Calu3 (cell line): Measurements from ENCODE around the gene ADGRF4. TPM values are rescaled to one million over a fixed set of nuclear protein-coding genes. Genes with fewer than 3 reads are reported as not detected.
A peak's percentile ranks its signal among the peaks of the same experiment; 100 is the strongest.

Experiments
- BruUV-seq: library from RNA; stranded (reverse); fragments of 400-500 nt; replicated peaks from 2 replicates; lab custom pipeline; 2021; lab: Mats Ljungman, UMichigan
- CTCF ChIA-PET: fragments of 300-600 bp; sonication (Branson Sonifier 250); formaldehyde crosslinking; loops from one replicate; lab custom pipeline; 2022; ENCODE audit warnings: antibody characterized with exemption; lab: Charles Lee
- DNase-seq: peaks from one replicate; pipeline ENCODE4 v3.0.0; 2022
- H3K27ac Mint-ChIP-seq: one replicate; pipeline ENCODE4 v1.8.0; 2022; ENCODE audit warnings: mixed read lengths; ENCODE audit not compliant: unreplicated experiment
- H3K27me3 Mint-ChIP-seq: one replicate; pipeline ENCODE4 v1.8.0; 2022; ENCODE audit warnings: mixed read lengths; ENCODE audit not compliant: unreplicated experiment
- H3K36me3 Mint-ChIP-seq: one replicate; pipeline ENCODE4 v1.8.0; 2022; ENCODE audit warnings: mild to moderate bottlenecking, moderate library complexity, mixed read lengths; ENCODE audit not compliant: insufficient read depth, unreplicated experiment
- H3K4me1 Mint-ChIP-seq: one replicate; pipeline ENCODE4 v1.8.0; 2022; ENCODE audit warnings: mild to moderate bottlenecking, low read depth, mixed read lengths; ENCODE audit not compliant: unreplicated experiment
- H3K4me3 Mint-ChIP-seq: one replicate; pipeline ENCODE4 v1.8.0; 2022; ENCODE audit warnings: mild to moderate bottlenecking, low read depth, moderate library complexity, mixed read lengths; ENCODE audit not compliant: unreplicated experiment
- H3K9me3 Mint-ChIP-seq: one replicate; pipeline ENCODE4 v1.8.0; 2022; ENCODE audit warnings: low read depth, mixed read lengths; ENCODE audit not compliant: unreplicated experiment
- intact Hi-C: fragments of 100-400 bp; cut with micrococcal nuclease; formaldehyde crosslinking; loops from one replicate; pipeline ENCODE4 v1.10.0; 2022; ENCODE audit not compliant: unreplicated experiment
- total RNA-seq: library from RNA; stranded (reverse); gene quantifications from 2 replicates; pipeline ENCODE4 v1.2.3, GENCODE V29; 2022
- TF ChIP-seq, protein P1 (sequence below): fragments of 200-600 bp; IDR thresholded peaks from one replicate; pipeline ENCODE4 v1.8.0; 2022; ENCODE audit warnings: antibody characterized with exemption; ENCODE audit not compliant: unreplicated experiment

Gene ADGRF4
- total RNA-seq, 1 experiment from 2014 or later = 7.3 TPM

DNA sequence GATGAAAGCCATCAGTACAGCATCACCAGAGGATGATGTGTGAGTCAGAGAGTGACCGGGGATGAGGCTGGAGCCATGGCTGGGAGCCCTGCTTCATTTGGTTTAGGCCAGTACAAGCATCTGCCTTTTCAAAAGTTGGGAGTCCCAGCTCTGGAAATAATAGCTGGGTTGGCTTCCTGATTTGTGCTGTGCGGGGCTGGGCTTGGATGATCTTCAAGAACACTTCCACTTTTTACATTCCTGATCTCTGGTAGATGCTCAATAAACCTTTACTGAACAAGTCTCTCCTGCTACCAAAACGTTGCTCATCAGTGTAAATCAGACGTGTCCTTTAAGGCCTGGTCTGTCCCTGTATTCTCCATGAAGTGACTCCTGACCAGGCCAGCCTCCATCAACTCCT lies 44.1 kb upstream of the ADGRF4 start:
- CTCF ChIA-PET = interaction anchor here (1.1 kb wide), 1 partner anchor 75 kb away, joined by 3 read pairs; no protein-coding TSS in a partner anchor
- no peaks in the 10 kb centered on the region for H3K36me3 Mint-ChIP-seq
- no peaks in the 10 kb centered on the region for H3K9me3 Mint-ChIP-seq
- no TSS peak for BruUV-seq
- no peak overlapping the region for H3K27ac Mint-ChIP-seq
- no peaks in the 10 kb centered on the region for H3K27me3 Mint-ChIP-seq
- DNase-seq = no peak
- intact Hi-C loops = loop anchor here (5.0 kb wide), 1 partner anchor 48 kb away; no protein-coding TSS in a partner anchor
- TF ChIP-seq, protein P1, sequence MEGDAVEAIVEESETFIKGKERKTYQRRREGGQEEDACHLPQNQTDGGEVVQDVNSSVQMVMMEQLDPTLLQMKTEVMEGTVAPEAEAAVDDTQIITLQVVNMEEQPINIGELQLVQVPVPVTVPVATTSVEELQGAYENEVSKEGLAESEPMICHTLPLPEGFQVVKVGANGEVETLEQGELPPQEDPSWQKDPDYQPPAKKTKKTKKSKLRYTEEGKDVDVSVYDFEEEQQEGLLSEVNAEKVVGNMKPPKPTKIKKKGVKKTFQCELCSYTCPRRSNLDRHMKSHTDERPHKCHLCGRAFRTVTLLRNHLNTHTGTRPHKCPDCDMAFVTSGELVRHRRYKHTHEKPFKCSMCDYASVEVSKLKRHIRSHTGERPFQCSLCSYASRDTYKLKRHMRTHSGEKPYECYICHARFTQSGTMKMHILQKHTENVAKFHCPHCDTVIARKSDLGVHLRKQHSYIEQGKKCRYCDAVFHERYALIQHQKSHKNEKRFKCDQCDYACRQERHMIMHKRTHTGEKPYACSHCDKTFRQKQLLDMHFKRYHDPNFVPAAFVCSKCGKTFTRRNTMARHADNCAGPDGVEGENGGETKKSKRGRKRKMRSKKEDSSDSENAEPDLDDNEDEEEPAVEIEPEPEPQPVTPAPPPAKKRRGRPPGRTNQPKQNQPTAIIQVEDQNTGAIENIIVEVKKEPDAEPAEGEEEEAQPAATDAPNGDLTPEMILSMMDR = no peak
- peaks cover 27% of the 10 kb centered on the region for H3K4me1 Mint-ChIP-seq
- H3K4me3 Mint-ChIP-seq = no peak overlapping the region

DNA sequence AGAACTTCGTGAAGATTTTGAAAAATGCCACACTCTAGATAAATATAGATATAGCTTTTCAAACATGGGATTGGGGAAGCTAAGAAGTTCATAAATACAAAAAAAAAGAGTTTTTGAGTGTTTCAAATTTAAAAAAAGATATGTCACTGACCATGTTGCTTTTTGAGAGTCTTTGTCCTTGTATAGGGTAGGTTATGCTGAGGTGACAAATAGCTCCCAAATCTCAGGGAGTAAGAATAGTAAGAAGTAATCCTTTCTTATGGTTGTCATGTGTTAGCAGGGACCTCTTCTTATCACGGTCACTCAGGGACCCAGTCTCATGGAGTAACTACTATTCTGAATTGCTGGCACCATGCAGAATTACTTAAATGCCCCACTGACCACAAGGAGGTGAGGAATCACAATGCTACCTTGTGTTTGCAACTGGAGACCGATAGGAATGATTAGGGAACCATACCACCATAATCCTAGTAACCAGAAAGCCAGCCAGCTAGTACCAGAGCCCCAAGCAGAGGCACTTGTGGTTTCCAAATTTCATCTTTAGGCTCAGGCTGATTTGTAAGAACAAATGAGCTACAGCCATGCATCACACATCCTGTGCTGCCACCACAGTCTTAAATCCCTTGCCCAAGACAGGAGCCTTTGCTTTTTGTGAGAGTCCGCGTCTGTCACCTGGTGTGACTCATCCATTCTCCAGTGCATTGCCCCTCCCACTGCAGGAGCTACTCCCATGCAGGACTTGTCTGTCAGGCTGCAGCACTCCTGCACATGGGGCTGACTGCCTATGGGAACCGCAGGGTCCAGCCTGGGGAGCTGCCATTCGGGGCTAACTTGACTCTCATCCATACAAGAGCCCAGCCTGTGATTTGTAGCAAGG lies 42.4 kb upstream of the ADGRF4 start:
- no TSS peak for BruUV-seq
- Mint-ChIP-seq H3K4me1 (peaks cover 27% of the 10 kb centered on the region), H3K27ac (peak overlapping the region; percentile 25), H3K36me3 (no peaks in the 10 kb centered on the region), H3K9me3 (no peaks in the 10 kb centered on the region), H3K27me3 (no peaks in the 10 kb centered on the region), H3K4me3 (peak overlapping the region; percentile 55)
- peak; percentile 80 for DNase-seq
- TF ChIP-seq, protein P1 = no peak
- intact Hi-C loops = no loop called here
- CTCF ChIA-PET = interaction anchor here (0.9 to 1.6 kb wide), 5 partner anchors 9 to 78 kb away, joined by 3 to 5 read pairs (median 3); no protein-coding TSS in a partner anchor

DNA sequence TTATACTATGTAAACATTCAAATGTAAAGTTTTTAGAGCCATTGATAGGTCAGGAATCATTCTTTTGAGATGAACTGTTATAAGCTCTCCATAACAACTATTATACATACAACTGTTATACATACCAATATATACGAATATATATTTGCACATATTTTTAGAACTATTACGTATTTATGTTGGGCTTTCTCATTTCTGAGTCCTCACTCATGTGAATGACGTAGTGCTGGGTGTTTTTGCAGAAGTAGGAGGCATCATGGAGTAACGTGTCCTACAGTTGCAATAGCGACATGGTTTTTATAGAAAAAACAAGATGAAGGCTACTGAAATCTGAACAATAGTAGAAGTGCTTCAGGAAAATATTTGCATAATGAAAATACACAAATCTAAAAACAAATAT lies 36.4 kb upstream of the ADGRF4 start:
- BruUV-seq = no TSS peak
- intact Hi-C loops = no loop called here
- CTCF ChIA-PET = no interaction called here
- H3K4me3 Mint-ChIP-seq = no peak overlapping the region
- H3K27ac Mint-ChIP-seq = no peak overlapping the region
- no peaks in the 10 kb centered on the region for H3K36me3 Mint-ChIP-seq
- no peaks in the 10 kb centered on the region for H3K27me3 Mint-ChIP-seq
- TF ChIP-seq, protein P1 = no peak
- DNase-seq = no peak
- peaks cover 10% of the 10 kb centered on the region for H3K4me1 Mint-ChIP-seq
- H3K9me3 Mint-ChIP-seq = no peaks in the 10 kb centered on the region

DNA sequence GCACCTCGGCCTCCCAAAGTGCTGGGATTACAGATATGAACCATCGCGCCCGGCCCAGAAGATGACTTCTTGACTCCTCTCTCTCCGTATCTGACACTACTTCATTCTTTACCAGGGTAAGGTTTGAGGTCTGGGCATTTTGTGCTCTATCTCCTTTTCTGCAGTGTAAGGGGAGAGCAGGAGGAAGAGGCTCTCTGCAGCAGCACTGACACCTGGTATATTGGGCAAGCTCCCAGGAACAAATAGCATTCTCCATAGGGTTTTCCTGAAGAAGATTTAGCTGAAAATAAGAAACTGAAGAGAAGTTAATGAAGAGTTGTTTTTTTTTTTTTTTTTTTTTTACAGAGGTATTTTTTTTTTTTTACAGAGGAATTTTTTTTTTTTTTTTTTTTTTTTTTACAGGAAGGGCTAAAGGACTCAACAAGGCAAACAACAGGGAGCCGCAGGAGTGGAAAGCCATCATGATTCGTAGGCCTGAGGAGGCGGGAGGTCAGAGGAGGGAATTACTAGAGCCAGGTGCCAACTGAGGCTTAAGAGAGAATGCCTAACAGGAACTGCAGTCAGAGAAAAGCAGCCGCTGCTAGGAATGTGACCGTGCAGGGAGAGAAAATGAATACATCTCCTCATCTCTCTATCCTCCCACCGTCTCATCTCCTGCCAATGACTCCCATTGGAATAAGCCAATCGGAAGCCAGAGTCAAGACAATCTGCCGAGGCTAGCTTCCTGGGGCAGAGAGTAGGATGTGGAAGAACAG lies 34.7 kb upstream of the ADGRF4 start:
- Mint-ChIP-seq H3K4me3 (no peak overlapping the region), H3K27ac (no peak overlapping the region), H3K4me1 (peaks cover 8% of the 10 kb centered on the region), H3K9me3 (no peaks in the 10 kb centered on the region), H3K36me3 (no peaks in the 10 kb centered on the region), H3K27me3 (no peaks in the 10 kb centered on the region)
- intact Hi-C loops = no loop called here
- TF ChIP-seq, protein P1 = no peak
- BruUV-seq = no TSS peak
- CTCF ChIA-PET = no interaction called here
- no peak for DNase-seq
